Sigmoid colon (tissue), 4 donors: ENCODE measurements around the gene POLD1.
"Not testable (repeated sequence)": the region's sequence is repeated elsewhere in the genome, so short reads cannot be mapped to it uniquely, and the experiment has no call there.

Source experiments
- CTCF ChIP-seq, 4 experiments: fragments of 450-650 bp in 3 of 4; fragments of 200-600 bp in 1 of 4; IDR thresholded peaks; one replicate each; pipeline ENCODE4 v1.5.1; 2016 to 2019; ENCODE audit warnings: antibody characterized with exemption in 4 of 4, mild to moderate bottlenecking in 3 of 4, moderate library complexity in 2 of 4
- EP300 ChIP-seq, 4 donors: sonication (generic); formaldehyde crosslinking; IDR thresholded peaks; one replicate each; pipeline ENCODE4 v1.6.1; 2017; ENCODE audit warnings: antibody characterized with exemption in 4 of 4
- POLR2AphosphoS5 ChIP-seq, 4 donors: sonication (generic); formaldehyde crosslinking; IDR thresholded peaks; one replicate each; pipeline ENCODE4 v1.6.1; 2017; ENCODE audit warnings: antibody characterized with exemption in 4 of 4

GRCh38 chr19:50353487-50353880, 30.7 kb upstream of the POLD1 start:
- not testable (repeated sequence) for TF ChIP-seq EP300, CTCF, POLR2AphosphoS5 (IDR thresholded peaks at IDR 0.05)
